Ovary (tissue), 3 donors: ENCODE data around the gene SND1.

Source experiments
- EP300 ChIP-seq: sonication (generic); formaldehyde crosslinking; IDR thresholded peaks from one replicate; pipeline ENCODE4 v1.6.1; 2017; ENCODE audit warnings: antibody characterized with exemption
- POLR2A ChIP-seq: fragments of 450-650 bp; IDR thresholded peaks from one replicate; pipeline ENCODE4 v1.6.1; 2017; ENCODE audit warnings: antibody characterized with exemption, mild to moderate bottlenecking, moderate library complexity
- TF ChIP-seq, protein P1 (sequence below), 3 donors: fragments of 450-650 bp in 2 of 3; fragments of 200-600 bp in 1 of 3; IDR thresholded peaks; one replicate each; pipeline versions ENCODE4 v1.5.1 to v1.8.0; 2016 to 2022; ENCODE audit warnings: antibody characterized with exemption in 3 of 3, mild to moderate bottlenecking in 1 of 3
- donor health status: DM: no; HTN: no; CAD: no.

DNA sequence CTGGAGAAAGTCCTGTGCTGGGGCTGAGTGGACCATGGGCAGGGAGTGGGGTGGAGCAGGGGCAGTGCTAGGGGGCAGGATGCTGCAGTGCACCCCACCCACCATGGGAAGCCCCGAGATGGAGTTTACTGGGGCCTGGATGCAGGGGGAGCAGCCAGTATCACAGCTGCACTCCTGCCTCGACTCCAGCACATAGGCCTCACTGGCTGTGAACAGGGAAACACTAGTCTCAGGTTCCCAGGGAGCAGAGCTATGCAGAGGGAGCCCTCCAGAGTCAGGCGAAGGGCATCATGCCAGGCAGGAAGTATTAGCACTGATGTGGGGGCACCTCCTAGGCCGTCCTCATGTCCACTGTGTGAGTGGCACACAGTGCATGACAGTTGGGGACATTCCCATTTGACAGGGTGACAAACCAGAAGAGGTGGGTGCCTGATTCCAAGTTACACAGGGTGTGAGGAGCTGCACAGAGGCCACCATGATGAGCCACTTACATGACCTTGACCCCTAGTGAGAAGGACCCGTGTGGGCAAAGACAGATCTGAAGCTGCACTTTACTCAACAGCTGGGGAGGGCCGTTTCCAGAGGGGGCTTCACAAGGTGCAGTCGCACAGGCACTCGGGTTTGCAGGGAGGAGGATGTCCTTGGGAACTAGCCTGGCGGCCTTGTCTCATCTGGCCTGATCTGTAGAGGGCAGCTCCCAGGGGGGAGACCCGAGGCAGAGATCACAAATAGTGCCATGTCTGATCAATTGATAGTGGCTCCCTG lies 449.1 kb downstream of the SND1 start:
- no peak for TF ChIP-seq EP300
- TF ChIP-seq, protein P1, sequence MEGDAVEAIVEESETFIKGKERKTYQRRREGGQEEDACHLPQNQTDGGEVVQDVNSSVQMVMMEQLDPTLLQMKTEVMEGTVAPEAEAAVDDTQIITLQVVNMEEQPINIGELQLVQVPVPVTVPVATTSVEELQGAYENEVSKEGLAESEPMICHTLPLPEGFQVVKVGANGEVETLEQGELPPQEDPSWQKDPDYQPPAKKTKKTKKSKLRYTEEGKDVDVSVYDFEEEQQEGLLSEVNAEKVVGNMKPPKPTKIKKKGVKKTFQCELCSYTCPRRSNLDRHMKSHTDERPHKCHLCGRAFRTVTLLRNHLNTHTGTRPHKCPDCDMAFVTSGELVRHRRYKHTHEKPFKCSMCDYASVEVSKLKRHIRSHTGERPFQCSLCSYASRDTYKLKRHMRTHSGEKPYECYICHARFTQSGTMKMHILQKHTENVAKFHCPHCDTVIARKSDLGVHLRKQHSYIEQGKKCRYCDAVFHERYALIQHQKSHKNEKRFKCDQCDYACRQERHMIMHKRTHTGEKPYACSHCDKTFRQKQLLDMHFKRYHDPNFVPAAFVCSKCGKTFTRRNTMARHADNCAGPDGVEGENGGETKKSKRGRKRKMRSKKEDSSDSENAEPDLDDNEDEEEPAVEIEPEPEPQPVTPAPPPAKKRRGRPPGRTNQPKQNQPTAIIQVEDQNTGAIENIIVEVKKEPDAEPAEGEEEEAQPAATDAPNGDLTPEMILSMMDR (IDR thresholded peaks at IDR 0.05), result no peak
- TF ChIP-seq POLR2A, result no peak
